Activated CD4-positive, alpha-beta T cell treated with anti-CD3 and anti-CD28 coated beads, Interleukin-2, amount 10 ng/mL, durations not matched to agents 7 days and 5 days (primary cell): ENCODE results near the gene TMIGD1. TPM values are rescaled to one million over a fixed set of nuclear protein-coding genes. Genes with fewer than 3 reads are reported as not detected.

ENCODE experiments used
- total RNA-seq, 2 experiments: library from RNA; stranded (reverse); gene quantifications; one replicate each; pipeline ENCODE4 v1.2.3, GENCODE V29; 2021

The TMIGD1 gene
- total RNA-seq, 2 experiments from 2014 or later = not detected

Other genes starting within 250 kb of the TMIGD1 start
- gene NSRP1, start 217.2 kb downstream of the TMIGD1 start, total RNA-seq = 10 to 100 TPM; 23.0 TPM
- under 1 TPM in 1 of 2 experiments, not detected in 1; 0.12 TPM for gene SLC6A4, start 98.4 kb downstream of the TMIGD1 start, total RNA-seq
- 10 to 100 TPM; 47.0 to 52.7 TPM for gene BLMH, start 42.1 kb downstream of the TMIGD1 start, total RNA-seq
- gene CPD, start 44.9 kb upstream of the TMIGD1 start, total RNA-seq = 10 to 100 TPM; 19.9 to 20.6 TPM
- gene GOSR1, start 143.4 kb upstream of the TMIGD1 start, total RNA-seq = 10 to 100 TPM; 44.1 to 49.7 TPM